GM19452 (cell line): ENCODE measurements around the gene HPD.

ENCODE experiments used
- ATAC-seq: cut with Tn5 transposase; IDR thresholded peaks from one replicate; pipeline ENCODE4 v1.9.1; 2021; ENCODE audit not compliant: unreplicated experiment

HPD gene

GRCh38 chr12:121812320-121812871, 46.3 kb downstream of the HPD start:
- ATAC-seq, result no peak

GRCh38 chr12:121811434-121812319, 47.0 kb downstream of the HPD start:
- ATAC-seq, result no peak

GRCh38 chr12:121810833-121811433, 47.7 kb downstream of the HPD start:
- ATAC-seq, result no peak

GRCh38 chr12:121810234-121810817, 48.3 kb downstream of the HPD start:
- ATAC-seq, result no peak

GRCh38 chr12:121809712-121810116, 48.9 kb downstream of the HPD start:
- no peak for ATAC-seq

- no peak for ATAC-seq
Measured at GRCh38 chr12:121808623-121809022, 50.0 kb downstream of the HPD start.

- ATAC-seq, result no peak
Measured at GRCh38 chr12:121807642-121808347, 50.9 kb downstream of the HPD start.

GRCh38 chr12:121806546-121807423, 51.9 kb downstream of the HPD start:
- ATAC-seq, result no peak

GRCh38 chr12:121806009-121806545, 52.6 kb downstream of the HPD start:
- no peak for ATAC-seq

- no peak for ATAC-seq
Measured at GRCh38 chr12:121805171-121806008, 53.3 kb downstream of the HPD start.

GRCh38 chr12:121804417-121805111, 54.1 kb downstream of the HPD start:
- ATAC-seq, result no peak

GRCh38 chr12:121803861-121804416, 54.7 kb downstream of the HPD start, which contains the start of gene SETD1B:
TSS of gene SETD1B (plus strand) at chr12:121804009. CDS start at chr12:121804738, 729 bp downstream.
- ATAC-seq, result no peak

- peak; percentile 37 for ATAC-seq
Measured at GRCh38 chr12:121802843-121803698, 55.6 kb downstream of the HPD start.

- no peak for ATAC-seq
Measured at GRCh38 chr12:121802485-121802842, 56.2 kb downstream of the HPD start.

GRCh38 chr12:121801595-121802484, 56.8 kb downstream of the HPD start:
- no peak for ATAC-seq
